Central memory CD4-positive, alpha-beta T cell (primary cell): ENCODE measurements around the gene IL4I1.
"Not testable (repeated sequence)": the region's sequence is repeated elsewhere in the genome, so short reads cannot be mapped to it uniquely, and the experiment has no call there.

Experiments used
- DNase-seq: peaks from one replicate; pipeline ENCODE4 v3.0.0; 2022
- total RNA-seq, 3 experiments: gene quantifications; one replicate each; lab custom pipeline; 2026; lab: John Stamatoyannopoulos, UW

The IL4I1 gene, protein sequence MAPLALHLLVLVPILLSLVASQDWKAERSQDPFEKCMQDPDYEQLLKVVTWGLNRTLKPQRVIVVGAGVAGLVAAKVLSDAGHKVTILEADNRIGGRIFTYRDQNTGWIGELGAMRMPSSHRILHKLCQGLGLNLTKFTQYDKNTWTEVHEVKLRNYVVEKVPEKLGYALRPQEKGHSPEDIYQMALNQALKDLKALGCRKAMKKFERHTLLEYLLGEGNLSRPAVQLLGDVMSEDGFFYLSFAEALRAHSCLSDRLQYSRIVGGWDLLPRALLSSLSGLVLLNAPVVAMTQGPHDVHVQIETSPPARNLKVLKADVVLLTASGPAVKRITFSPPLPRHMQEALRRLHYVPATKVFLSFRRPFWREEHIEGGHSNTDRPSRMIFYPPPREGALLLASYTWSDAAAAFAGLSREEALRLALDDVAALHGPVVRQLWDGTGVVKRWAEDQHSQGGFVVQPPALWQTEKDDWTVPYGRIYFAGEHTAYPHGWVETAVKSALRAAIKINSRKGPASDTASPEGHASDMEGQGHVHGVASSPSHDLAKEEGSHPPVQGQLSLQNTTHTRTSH
- 0.49 to 12.3 (median 3.1) reads per million in 3 experiments for total RNA-seq

- peak; percentile 85 for DNase-seq
These were observed at the start of gene IL4I1 for GRCh38 chr19:49896863-49897621. Gene IL4I1, minus strand, starts transcription at chr19:49896887. Its CDS starts 727 bp downstream, at chr19:49896160.

DNA sequence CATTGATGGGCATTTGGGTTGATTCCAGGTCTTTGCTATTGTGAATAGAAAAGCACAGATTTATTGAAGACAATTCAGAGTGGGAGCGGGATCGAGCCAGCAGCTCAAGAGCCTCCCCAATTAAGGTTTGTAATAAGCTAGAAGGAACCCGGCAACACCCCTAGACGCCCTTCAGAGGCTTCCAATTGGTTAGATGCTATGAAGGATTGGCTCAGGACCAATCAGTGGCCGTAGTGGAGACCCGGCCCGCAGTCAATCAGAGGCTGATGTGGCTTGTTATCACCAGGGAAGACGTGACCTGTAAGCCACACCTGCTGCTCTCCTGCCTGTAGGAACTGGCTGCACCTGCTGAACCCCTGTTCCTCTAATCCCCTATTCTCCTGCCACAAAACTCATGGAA is 49.7 kb upstream of the IL4I1 start:
- no peak for DNase-seq

DNA sequence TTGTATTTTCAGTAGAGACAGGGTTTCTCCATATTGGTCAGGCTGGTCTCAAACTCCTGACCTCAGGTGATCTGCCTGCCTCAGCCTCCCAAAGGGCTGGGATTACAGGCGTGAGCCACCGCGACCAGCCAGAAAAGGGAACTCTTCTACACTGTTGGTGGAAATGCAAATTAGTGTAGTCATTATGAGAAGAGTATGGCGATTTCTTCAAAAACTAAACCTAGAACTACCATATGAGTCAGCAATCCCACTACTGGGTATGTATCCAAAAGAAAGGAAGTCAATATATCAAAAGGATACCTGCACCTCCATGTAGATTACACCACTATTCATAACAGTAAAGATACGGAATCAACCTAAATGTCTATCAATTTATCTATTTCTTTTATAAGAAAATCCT is 47.9 kb upstream of the IL4I1 start:
- DNase-seq = not testable (repeated sequence)

DNA sequence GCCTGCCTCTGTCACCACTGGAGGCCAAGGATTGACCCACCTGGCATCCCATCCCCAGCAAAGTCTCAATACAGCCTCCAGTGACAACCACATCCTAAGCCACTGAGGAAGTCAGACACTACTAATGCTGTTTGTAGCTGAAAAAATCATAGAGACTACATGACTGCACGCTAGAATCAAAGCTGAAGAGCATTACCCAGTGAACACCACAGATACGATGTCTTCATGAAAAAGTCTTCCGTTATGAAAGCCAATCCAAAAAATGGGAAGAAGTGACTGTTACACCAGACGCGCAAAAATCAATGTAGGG is 43.8 kb upstream of the IL4I1 start:
- no peak for DNase-seq

GRCh38 chr19:49939721-49940481 is 43.2 kb upstream of the IL4I1 start:
- no peak for DNase-seq

DNA sequence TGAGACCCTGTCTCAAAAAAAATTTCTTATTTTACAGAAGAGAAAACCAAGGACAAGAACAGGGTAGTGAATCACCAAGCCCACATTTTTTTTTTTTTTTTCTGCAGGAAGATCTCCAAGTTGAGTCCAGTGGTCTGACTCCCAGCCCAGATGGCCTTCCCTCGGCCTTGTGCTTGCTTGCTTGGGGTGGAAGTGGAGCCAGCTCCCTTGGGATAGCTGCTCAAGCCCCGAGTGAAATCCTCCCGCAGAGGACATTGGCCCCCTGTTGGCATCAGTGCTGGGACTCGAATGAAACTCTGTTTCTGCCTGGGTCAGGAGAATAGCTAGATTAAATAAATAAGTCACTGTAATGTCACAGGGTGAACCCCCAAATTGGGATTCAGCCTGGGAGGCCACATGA is 42.0 kb upstream of the IL4I1 start:
- DNase-seq = no peak

DNA sequence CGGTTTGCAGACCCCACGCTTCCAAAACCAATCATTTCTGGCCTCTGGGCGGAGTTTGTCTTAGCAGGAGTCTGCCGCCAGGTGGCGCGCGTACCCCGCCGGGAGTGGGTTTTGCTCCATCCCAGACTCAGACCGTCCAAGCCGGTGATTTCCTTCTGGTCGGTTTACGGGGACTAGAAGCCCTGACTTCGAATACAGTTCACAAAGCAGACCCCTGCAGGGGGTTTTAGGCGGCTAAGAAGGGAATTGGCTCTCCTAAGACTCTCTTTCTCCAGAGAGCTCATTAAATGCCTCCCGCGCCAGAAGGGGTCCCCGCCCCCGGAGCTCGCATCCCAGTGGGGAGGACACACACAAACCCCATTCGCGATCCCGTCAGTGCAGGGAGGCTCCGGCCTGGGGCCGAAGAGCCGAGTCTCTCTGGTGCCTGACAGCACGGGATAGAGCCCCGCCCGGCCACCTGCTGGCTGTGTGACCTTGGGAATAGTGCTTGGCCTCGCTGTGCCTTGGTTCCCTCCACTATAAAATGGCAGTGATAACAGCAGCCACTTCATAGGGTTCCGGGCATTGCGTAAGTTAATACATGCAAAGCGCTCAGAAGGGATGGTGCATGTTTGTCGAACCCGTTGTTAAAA is 41.2 kb upstream of the IL4I1 start:
- DNase-seq = peak; percentile 67

DNA sequence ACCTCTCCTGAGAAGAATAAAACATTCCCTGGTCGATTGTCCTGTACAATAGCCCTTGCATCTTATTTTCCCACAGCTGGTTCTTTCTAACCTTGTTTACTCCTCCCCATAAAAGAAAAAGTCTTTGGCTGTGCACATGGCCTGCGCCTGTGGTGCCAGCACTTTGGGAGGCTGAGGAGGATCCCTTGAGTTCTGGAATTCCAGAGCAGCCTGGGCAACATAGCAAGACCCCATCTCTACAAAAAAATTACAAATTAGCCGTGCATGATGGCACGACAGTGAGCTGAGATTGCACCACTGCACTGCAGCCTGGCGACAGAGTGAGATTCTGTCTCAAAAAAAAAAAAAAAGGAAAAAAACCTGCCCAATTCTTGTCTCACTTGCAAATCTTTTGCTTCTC is 39.9 kb upstream of the IL4I1 start:
- DNase-seq = no peak

- no peak for DNase-seq
These were observed 37.0 kb upstream of the IL4I1 start for GRCh38 chr19:49933643-49934042.

GRCh38 chr19:49932731-49933131 is 36.0 kb upstream of the IL4I1 start:
- DNase-seq = peak; percentile 64

DNA sequence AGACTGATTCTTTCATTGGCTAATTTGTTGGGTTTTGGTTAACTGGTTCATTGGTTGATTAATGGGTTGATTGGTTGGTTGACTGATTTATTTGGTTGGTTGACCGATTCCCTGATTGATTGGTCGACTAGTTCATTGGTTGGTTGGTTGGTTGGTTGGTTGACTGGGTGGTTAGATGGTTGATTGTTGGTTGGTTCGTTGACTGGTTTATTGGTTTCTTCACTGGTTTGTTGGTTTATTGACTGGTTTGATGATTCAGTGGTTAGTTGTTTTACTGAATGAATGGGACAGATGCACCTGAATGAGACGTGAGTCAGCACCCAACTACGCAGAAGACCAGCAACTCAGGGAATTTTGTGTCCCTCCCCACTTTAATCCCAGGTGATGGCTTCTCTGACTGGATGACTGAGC is 35.4 kb upstream of the IL4I1 start:
- DNase-seq = no peak

DNA sequence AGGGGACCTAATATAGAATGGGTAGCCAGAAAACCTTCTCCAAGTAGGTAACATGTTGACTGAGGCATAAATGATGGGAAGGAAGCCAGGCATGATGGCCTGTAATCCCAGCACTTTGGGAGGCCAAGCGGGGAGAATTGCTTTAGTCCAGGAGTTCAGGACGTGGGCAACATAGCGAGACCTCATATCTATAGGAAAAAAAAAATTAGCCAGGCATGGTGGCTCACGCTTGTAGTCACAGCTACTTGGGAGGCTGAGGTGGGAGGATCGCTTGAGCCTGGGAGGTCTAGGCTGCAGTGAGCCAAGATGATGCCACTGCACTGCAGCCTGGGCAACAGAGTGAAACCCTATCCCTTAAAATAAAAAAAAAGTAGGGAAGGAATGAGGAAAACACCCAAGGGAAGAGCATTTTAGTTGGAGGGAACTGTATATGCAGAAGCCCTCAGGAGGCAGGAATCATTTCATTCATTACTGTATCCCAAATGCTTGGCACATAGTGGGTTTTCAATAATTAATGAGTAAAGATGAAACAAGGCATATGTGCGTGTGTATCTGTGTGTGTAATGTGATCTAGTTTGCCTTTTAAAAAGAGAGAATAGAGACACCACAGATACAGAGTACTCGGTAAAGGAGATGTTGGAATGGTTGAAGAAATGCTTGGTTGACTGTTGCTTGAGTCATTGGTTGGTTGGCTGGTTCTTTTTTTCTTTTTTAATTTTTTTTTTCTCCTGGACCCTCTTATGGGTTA is 34.8 kb upstream of the IL4I1 start:
- DNase-seq = no peak

DNA sequence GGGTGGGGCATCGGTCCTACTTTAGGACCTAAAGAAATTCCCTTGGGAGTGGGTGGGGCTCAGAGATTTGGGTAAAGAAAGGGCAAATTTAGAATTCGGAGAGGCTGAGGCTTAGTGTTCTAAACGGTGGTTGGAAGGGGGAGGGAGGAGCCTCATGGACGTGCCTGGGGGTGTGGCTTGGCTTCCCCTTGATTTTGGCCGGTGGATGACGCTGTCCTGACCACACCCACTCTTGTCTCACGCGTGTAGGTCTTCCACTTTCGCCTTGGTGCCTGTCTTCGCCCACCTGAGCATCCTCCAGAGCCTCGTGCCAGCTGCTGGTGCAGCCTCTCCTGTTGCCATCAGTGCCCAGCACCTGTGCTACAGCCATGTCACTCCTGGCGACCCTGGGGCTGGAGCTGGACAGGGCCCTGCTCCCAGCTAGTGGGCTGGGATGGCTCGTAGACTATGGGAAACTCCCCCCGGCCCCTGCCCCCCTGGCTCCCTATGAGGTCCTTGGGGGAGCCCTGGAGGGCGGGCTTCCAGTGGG is 33.9 kb upstream of the IL4I1 start:
- no peak for DNase-seq

GRCh38 chr19:49929611-49930482 is 33.2 kb upstream of the IL4I1 start:
- DNase-seq = peak; percentile 96

DNA sequence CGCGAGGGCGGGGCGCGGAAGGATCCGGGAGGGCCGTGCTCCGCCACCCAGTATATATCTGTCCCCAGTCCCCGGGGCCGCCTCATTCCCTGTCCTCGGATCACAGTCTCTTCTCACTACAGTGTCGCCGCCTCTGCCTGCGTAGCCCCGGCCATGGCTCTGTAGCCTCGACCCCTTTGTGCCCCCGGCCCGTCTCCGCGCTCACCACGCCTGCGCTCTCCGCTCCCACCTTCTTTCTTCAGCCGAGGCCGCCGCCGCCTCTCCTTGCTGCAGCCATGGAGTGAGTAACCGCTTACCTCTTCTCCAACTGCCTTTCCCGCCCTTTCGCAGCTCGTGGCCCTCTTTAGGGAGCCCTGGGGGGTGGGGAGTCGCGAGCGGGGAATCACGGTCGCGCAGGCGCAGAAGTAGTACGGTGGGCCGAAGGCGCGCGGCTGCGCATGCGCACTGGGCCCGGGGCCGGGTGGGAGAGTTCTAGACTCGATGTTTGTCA is 32.5 kb upstream of the IL4I1 start, which contains the start of the genes ATF5 and NUP62:
ATF5 (plus strand) TSS at position 85 of the 490 bp plus-strand sequence. CDS start 1,646 bp downstream, outside the sequence.
NUP62 (minus strand) TSS at position 384 of the 490 bp plus-strand sequence. CDS start 19,697 bp downstream, outside the sequence.
- peak; percentile 89 for DNase-seq

- no peak for DNase-seq
These were observed 31.0 kb upstream of the IL4I1 start for GRCh38 chr19:49927526-49928264.

- no peak for DNase-seq
These were observed 29.8 kb upstream of the IL4I1 start for GRCh38 chr19:49926515-49926914.

DNA sequence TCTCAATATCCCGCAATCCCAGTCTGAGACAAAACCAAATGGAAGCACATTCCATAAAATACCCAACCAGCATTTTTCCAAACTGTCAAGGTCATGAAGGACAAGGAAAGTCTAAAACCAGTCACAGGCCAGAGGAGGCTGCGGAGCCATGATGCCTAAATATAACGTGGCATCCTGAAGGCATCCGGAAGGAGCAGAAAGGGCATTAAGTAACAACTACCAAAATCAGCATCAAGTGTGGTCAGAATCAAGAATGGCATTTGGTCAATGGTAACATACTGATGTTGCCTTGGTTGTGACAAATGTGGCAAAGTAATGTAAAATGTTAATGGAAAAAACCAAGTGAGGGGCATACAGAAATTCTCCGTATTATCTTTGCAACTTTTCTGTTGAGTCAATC is 28.8 kb upstream of the IL4I1 start:
- DNase-seq = no peak

DNA sequence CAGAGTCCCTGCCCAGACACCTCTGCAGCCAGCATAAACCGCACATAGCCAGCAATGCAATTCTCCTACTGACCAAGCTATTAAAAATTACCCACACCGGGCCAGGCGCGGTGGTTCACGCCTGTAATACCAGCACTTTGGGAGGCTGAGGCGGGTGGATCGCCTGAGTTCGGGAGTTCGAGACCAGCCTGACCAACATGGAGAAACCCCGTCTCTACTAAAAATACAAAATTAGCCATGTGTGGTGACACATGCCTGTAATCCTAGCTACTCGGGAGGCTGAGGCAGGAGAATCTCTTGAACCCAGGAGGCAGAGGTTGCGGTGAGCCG is 28.2 kb upstream of the IL4I1 start:
- not testable (repeated sequence) for DNase-seq
